Neural cell (in vitro differentiated cells): ENCODE data around the gene HOXB9. TPM values are rescaled to one million over a fixed set of nuclear protein-coding genes. Genes with fewer than 3 reads are reported as not detected.

Source experiments
- H2AFZ ChIP-seq: fragments of 200-600, 300-800 bp; sonication (generic), shearing (Covaris generic); 2 replicates; pipeline ENCODE4 v1.6.0; 2014; ENCODE audit warnings: low read depth, mild to moderate bottlenecking, antibody characterized with exemption, low read length, moderate library complexity
- H3F3A ChIP-seq: fragments of 200-600 bp; shearing (Covaris generic); 2 replicates; pipeline ENCODE4 v1.6.1; 2016; ENCODE audit warnings: mild to moderate bottlenecking, moderate library complexity, mixed read lengths, antibody characterized with exemption, low read length; ENCODE audit not compliant: insufficient read depth, poor library complexity, severe bottlenecking
- H3K27ac ChIP-seq: fragments of 200-600, 300-800 bp; sonication (generic), shearing (Covaris generic); 2 replicates; pipeline ENCODE4 v1.5.1; 2014; ENCODE audit warnings: mild to moderate bottlenecking, low read length, moderate library complexity
- H3K27me3 ChIP-seq: fragments of 300-800, 200-600 bp; sonication (generic), shearing (Covaris generic); 2 replicates; pipeline ENCODE4 v1.6.0; 2014; ENCODE audit warnings: mild to moderate bottlenecking, low read depth, low read length, moderate library complexity; ENCODE audit not compliant: insufficient read depth
- H3K36me3 ChIP-seq: fragments of 300-800, 200-600 bp; sonication (generic), shearing (Covaris generic); 2 replicates; pipeline ENCODE4 v1.5.1; 2014; ENCODE audit warnings: mild to moderate bottlenecking, antibody characterized with exemption, low read length, moderate library complexity; ENCODE audit not compliant: insufficient read depth
- H3K4me2 ChIP-seq: fragments of 300-800, 200-600 bp; sonication (generic), shearing (Covaris generic); 2 replicates; pipeline ENCODE4 v1.6.0; 2014; ENCODE audit warnings: mild to moderate bottlenecking, low read length
- H3K4me3 ChIP-seq: fragments of 300-800, 200-600 bp; sonication (generic), shearing (Covaris generic); 2 replicates; pipeline ENCODE4 v1.5.1; 2014; ENCODE audit warnings: mild to moderate bottlenecking, low read length, moderate library complexity
- H3K79me2 ChIP-seq: fragments of 200-600 bp; shearing (Covaris generic); replicated peaks from 2 replicates; pipeline ENCODE4 v1.6.0; 2014; ENCODE audit warnings: mild to moderate bottlenecking, low read length, moderate library complexity; ENCODE audit not compliant: insufficient read depth
- H3K9ac ChIP-seq: fragments of 300-800, 200-600 bp; sonication (generic), shearing (Covaris generic); 2 replicates; pipeline ENCODE4 v1.6.1; 2016; ENCODE audit warnings: mild to moderate bottlenecking, low read length, mixed read lengths
- H3K9me2 ChIP-seq: fragments of 200-600 bp; shearing (Covaris generic); 2 replicates; pipeline ENCODE4 v1.6.1; 2016; ENCODE audit warnings: mild to moderate bottlenecking, low read length, mixed read lengths; ENCODE audit not compliant: insufficient read depth
- H3K9me3 ChIP-seq: fragments of 200-600, 300-800 bp; sonication (generic), shearing (Covaris generic); 2 replicates; pipeline ENCODE4 v1.6.1; 2016; ENCODE audit warnings: mild to moderate bottlenecking, mixed run types, low read length, moderate library complexity, mixed read lengths
- H4K20me1 ChIP-seq: fragments of 200-600 bp; shearing (Covaris generic); 2 replicates; pipeline ENCODE4 v1.6.1; 2016; ENCODE audit warnings: mild to moderate bottlenecking, mixed run types; ENCODE audit not compliant: insufficient read depth
- CTCF ChIP-seq: fragments of 450-650 bp; IDR thresholded peaks from 2 replicates; pipeline ENCODE4 v1.5.1; 2014; ENCODE audit warnings: antibody characterized with exemption, mild to moderate bottlenecking, moderate library complexity; ENCODE audit not compliant: poor library complexity, severe bottlenecking
- EP300 ChIP-seq: fragments of 450-650 bp; conservative IDR thresholded peaks from 2 replicates; pipeline ENCODE4 v1.6.1; 2014; ENCODE audit warnings: antibody characterized with exemption, mild to moderate bottlenecking, moderate library complexity; ENCODE audit not compliant: poor library complexity, severe bottlenecking
- EZH2 ChIP-seq: fragments of 200-600, 300-800 bp; shearing (Covaris generic), sonication (generic); IDR thresholded peaks from 2 replicates; pipeline ENCODE4 v1.6.1; 2014; ENCODE audit warnings: antibody characterized with exemption, low read length, borderline replicate concordance, mild to moderate bottlenecking; ENCODE audit not compliant: insufficient read depth, poor library complexity, severe bottlenecking
- MXI1 ChIP-seq: fragments of 450-650 bp; conservative IDR thresholded peaks from 2 replicates; pipeline ENCODE4 v1.6.1; 2014; ENCODE audit warnings: antibody characterized with exemption, mild to moderate bottlenecking; ENCODE audit not compliant: poor library complexity, severe bottlenecking
- POLR2AphosphoS5 ChIP-seq: IDR thresholded peaks from 2 replicates; pipeline ENCODE4 v1.6.1; 2012
- RAD21 ChIP-seq: fragments of 450-650 bp; conservative IDR thresholded peaks from 2 replicates; pipeline ENCODE4 v1.6.1; 2014; ENCODE audit warnings: antibody characterized with exemption, mild to moderate bottlenecking, moderate library complexity
- SMC3 ChIP-seq: fragments of 450-650 bp; conservative IDR thresholded peaks from 2 replicates; pipeline ENCODE4 v1.6.1; 2014; ENCODE audit warnings: antibody characterized with exemption, mild to moderate bottlenecking, moderate library complexity; ENCODE audit not compliant: poor library complexity
- TAF1 ChIP-seq: IDR thresholded peaks from 2 replicates; pipeline ENCODE4 v1.6.1; 2012; ENCODE audit warnings: low read depth
- polyA plus RNA-seq: library from polyadenylated mRNA; depleted of rRNA; stranded (reverse); fragments of >200 nt; gene quantifications from 2 replicates; pipeline ENCODE4 v1.2.3, GENCODE V29; 2014
- TF ChIP-seq, protein P1 (sequence below): IDR thresholded peaks from 2 replicates; pipeline ENCODE4 v1.6.1; 2012; ENCODE audit warnings: borderline replicate concordance

Gene HOXB9
- polyA plus RNA-seq, 1 donor from 2014 or later = not detected

DNA sequence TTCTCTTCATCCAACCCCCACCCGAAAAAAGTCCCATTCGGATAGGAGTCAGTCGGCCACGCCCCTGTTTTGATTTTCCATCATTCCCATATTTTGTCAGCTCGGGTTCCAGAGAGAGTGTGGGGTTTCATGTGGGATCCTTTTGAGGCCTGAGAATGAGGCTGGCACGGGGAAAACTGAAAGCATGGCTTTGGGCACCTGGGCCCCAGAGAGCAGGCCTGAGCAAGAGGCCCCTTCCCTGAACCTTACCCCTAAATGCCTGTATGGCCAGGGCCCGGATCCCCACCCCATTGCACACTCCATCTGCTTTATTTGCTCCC is 43.4 kb downstream of the HOXB9 start:
- Histone ChIP-seq H3K79me2 (no peaks in the 10 kb centered on the region), H3K9me3 (peaks cover 8% of the 10 kb centered on the region), H2AFZ (no peak overlapping the region), H3K9me2 (no peaks in the 10 kb centered on the region), H3K36me3 (no peaks in the 10 kb centered on the region), H3K27ac (no peak overlapping the region), H3F3A (no peaks in the 10 kb centered on the region), H4K20me1 (no peaks in the 10 kb centered on the region), H3K27me3 (peaks cover 98% of the 10 kb centered on the region), H3K4me3 (no peak overlapping the region), H3K9ac (no peak overlapping the region), H3K4me2 (no peak overlapping the region)
- TF ChIP-seq EP300 = no peak
- TF ChIP-seq, protein P1, sequence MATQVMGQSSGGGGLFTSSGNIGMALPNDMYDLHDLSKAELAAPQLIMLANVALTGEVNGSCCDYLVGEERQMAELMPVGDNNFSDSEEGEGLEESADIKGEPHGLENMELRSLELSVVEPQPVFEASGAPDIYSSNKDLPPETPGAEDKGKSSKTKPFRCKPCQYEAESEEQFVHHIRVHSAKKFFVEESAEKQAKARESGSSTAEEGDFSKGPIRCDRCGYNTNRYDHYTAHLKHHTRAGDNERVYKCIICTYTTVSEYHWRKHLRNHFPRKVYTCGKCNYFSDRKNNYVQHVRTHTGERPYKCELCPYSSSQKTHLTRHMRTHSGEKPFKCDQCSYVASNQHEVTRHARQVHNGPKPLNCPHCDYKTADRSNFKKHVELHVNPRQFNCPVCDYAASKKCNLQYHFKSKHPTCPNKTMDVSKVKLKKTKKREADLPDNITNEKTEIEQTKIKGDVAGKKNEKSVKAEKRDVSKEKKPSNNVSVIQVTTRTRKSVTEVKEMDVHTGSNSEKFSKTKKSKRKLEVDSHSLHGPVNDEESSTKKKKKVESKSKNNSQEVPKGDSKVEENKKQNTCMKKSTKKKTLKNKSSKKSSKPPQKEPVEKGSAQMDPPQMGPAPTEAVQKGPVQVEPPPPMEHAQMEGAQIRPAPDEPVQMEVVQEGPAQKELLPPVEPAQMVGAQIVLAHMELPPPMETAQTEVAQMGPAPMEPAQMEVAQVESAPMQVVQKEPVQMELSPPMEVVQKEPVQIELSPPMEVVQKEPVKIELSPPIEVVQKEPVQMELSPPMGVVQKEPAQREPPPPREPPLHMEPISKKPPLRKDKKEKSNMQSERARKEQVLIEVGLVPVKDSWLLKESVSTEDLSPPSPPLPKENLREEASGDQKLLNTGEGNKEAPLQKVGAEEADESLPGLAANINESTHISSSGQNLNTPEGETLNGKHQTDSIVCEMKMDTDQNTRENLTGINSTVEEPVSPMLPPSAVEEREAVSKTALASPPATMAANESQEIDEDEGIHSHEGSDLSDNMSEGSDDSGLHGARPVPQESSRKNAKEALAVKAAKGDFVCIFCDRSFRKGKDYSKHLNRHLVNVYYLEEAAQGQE = no peak
- TF ChIP-seq POLR2AphosphoS5 = no peak
- no peak for TF ChIP-seq TAF1
- TF ChIP-seq EZH2 = no peak
- no peak for TF ChIP-seq RAD21
- TF ChIP-seq CTCF = no peak
- TF ChIP-seq SMC3 = no peak
- TF ChIP-seq MXI1 = no peak

DNA sequence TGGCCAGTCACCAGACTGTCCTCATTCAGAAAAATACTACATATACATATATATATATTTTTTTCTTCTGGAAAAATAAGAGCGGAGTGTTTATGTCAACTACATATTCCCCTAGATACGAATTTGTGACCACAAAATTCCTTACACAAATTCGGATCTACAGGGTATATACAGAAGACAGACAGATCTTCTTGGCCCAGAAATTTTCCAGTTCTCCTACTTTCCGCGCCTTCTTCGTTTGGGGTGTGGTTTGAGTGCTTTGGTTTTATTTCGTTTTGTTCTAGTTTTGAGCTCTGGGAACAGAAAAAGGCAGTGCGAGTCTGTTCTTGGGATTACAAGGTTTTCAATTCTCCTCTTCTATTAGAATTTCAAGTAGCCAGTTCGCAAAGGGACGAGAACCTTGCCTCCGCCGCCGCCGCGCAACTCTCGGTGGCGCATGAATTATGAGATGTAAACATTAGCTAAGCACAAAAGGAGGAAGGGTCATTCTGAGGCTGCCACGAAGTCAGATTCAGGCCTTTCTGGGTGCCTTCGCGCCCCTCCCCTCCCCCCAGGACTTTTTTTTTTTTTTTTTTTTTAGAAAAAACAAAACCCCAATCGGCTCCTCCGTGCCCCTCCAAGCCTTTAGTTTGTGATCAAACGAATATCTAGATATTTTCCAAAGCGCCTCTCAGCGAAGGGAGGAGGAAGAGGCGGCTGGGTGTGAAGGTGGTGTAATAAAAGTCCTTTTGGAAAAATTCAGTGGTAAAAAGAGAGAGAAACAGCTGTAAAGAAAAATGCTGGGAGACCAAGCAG is 46.2 kb downstream of the HOXB9 start:
- no peaks in the 10 kb centered on the region for H3K79me2 ChIP-seq
- H3K36me3 ChIP-seq = no peaks in the 10 kb centered on the region
- no peak overlapping the region for H3K4me3 ChIP-seq
- H3K27ac ChIP-seq = no peak overlapping the region
- no peaks in the 10 kb centered on the region for H3F3A ChIP-seq
- TF ChIP-seq MXI1 (no peak), POLR2AphosphoS5 (peak; percentile 53)
- H3K9me2 ChIP-seq = no peaks in the 10 kb centered on the region
- H3K9me3 ChIP-seq = no peaks in the 10 kb centered on the region
- H3K4me2 ChIP-seq = no peak overlapping the region
- no peak overlapping the region for H3K9ac ChIP-seq
- H4K20me1 ChIP-seq = no peaks in the 10 kb centered on the region
- H3K27me3 ChIP-seq = peaks cover 98% of the 10 kb centered on the region
- no peak overlapping the region for H2AFZ ChIP-seq
